SK-N-DZ (cell line): Measurements from ENCODE around the gene IL11.

Experiments
- DNase-seq: peaks from one replicate; pipeline ENCODE4 v3.0.0-alpha.2; 2015; ENCODE audit warnings: low spot score

Gene IL11

DNA sequence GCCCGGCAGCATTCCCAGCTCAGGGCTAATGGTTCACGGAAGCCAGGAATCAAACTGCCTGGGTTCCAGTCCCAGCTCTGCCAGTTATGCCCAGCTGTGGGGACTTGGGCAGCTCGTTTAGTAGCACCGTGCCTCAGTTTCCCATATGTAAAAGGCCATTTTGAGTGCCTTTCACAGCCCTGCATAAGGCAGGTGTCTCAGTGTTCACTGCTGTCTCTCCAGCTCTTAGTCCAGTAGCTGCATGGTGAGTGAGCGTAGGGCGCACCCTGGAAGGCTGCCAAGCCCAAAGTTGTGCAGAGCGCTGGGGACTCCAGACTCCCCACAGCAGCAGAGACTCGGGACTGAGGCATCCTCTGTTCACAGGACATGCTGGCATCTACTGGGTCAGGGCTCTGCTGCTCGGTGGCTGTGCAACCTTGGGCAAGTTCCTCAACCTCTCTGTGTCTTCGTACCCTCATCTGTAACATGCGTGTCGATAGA lies 21.0 kb upstream of the IL11 start:
- DNase-seq, result no peak

DNA sequence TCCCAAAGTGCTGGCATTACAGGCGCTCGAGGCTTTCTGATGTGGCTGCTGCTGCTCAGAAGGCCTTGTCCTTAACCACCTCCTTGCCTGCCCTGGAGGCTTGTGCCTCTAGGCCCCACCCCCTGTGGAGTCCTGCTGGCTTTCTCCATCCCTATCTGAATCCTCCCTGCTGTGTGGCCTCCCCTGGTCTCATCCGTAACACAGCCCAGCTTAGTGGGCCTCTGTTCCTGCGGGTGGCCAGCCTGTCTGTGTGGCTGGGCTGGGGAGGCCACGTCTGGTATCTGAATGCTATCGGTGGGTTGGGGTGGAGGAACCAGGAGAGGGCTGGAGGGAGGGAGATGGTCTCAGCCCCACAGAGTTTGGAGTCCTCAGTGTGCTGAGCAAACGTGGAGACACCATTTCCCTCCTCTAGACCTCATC lies 20.2 kb upstream of the IL11 start:
- no peak for DNase-seq

DNA sequence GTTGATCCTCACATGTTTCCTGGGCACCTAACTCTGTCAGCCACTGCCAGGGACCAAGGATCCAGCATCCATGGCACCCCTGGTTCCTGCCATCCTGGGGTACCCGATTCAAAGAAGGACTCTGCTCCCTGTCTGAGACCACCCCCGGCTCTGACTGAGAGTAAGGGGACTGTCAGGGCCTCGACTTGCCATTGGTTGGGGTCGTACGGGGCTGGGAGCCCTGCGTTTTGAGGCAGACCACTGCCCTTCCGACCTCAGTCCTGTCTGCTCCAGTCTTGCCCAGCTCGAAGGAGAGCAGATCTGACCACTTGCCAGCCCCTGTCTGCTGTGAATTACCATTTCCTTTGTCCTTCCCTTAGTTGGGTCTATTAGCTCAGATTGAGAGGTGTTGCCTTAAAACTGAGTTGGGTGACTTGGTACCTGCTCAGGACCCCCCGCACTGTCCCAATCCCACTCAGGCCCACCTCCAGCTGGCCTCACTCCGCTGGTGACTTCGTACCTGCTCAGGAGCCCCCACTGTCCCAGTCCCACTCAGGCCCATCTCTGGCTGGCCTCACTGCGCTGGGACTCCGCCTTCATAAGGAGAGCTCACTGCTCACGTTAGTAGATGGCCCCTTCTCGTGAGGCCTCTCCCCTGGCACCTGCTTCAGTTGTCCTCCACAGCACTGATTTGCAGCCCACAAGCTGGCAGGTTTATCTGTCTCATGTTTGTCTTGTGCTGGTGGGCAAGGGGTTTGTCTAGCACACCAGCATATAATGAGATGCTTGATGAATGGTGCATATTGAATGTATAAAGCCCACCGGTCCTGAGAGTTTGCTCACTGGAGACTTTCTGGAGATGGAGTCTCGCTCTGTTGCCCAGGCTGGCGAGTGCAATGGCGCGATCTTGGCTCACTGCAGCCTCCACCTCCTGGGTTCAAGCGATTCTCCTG lies 19.4 kb upstream of the IL11 start:
- DNase-seq, result no peak

DNA sequence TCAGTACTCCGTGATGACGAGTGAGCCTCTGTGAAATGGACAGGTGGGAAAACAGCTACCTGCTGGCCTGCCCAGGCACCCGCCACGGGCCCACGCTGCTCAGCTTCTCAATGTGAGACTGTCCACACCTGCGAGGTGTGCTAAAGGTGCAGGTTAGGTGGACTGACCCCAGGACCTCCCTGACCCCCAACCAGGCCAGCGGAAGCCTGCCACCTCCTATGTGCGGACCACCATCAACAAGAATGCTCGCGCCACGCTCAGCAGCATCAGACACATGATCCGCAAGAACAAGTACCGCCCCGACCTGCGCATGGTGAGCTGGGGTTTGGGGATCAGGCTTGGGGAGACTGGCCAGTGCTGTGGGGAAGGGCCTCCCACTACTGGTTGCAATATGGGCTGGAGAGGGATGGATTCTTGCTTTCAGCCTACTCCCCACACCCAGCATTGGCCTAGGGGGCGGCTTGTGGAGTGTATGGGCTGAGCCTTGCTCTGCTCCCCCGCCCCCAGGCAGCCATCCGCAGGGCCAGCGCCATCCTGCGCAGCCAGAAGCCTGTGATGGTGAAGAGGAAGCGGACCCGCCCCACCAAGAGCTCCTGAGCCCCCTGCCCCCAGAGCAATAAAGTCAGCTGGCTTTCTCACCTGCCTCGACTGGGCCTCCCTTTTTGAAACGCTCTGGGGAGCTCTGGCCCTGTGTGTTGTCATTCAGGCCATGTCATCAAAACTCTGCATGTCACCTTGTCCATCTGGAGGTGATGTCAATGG lies 17.7 kb upstream of the IL11 start:
- no peak for DNase-seq

DNA sequence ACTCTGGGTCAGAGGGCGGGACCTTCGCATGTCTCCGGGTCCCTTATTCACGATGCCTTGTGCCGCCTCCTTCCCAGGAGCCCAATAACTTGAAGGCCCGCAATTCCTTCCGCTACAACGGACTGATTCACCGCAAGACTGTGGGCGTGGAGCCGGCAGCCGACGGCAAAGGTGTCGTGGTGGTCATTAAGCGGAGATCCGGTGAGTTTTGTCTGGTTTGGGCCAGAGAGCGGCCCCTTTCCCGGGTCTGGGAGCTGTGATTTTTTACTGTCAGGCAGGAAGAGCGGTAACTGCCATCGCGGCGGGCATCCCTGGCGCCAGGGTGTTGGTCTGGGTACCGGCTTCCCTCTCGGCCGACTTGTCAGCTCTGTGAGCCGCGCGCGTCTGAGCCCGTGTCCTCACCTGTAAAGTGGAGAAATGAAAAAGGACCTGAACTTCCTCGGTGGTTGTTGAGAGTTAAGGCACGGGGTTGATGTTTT lies 16.3 kb upstream of the IL11 start:
- DNase-seq, result no peak

DNA sequence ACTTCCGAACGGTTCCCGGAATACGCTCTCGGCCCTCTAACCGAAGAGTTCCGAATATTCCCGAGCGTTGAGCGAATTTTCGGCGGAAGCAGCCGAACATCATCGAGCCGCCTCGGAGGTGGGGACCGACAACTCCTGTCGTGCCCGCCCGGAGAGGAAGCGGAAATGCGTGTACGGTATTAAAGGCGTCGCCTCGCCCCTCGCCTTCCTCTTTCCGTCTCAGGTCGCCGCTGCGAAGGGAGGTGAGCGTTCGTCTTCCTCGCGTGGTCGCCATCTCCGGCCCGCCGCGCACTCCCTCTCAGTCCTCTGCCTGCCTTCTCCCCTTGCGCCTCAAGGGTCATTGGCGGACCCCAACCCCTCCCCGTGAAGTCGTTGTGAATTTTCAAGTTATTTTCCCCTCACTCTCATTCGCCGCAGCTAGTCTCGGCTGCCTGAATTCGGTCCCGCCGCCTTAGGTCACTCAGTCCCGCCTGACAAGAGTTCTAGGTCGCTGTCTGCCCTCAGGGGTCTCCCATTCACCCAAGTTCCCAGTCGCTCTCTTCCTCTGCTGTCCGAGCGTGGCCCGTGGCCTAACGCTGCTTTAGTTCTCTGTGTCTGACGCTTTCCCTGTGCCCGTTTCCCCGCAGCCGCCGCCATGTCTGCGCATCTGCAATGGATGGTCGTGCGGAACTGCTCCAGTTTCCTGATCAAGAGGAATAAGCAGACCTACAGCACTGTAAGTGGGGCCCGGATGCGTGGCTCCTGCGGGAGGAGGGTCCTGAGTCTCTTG lies 15.6 kb upstream of the IL11 start, which contains the start of gene RPL28:
Gene RPL28 (plus strand): TSS at position 209 of the 769 bp plus-strand sequence. CDS start 426 bp downstream, at position 635.
- DNase-seq, result peak; percentile 95

DNA sequence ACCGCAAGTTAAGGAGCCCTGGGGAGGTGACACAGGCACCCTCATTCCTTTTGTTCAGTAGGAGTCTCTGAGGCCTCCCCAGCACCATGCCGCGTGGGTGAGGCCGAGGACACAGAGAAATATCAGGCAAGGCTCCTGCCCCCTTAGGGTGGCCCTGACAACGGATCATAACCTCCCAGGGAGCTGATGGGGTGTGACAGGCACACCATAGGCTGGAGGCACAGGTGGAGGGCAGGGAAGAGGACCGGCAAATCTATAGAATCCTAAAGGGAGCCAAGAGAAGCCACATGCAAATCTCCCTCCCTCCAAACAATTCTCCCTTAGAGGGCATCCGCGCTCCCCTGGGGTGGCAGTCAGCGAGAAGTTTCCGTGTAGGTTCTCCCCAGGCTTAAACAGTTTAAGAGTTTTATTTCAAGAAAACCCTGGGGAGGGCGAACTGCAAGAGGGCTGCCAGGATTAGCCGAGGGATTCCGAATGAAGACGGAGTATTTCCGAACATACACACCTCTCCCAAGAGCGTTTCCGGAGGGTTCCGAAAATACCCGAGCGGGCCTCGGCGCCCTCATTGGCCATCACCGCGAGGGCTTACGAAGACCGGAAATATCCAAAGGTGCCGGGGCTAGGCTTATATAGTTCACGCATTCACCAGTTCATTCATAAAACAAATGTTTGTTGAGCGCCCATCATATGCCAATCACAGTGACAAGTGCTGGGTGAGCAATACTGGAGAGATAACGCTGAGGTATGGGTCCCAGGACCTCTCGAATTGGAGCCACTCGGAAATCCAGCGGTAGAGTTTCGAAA lies 14.9 kb upstream of the IL11 start:
- peak; percentile 90 for DNase-seq

DNA sequence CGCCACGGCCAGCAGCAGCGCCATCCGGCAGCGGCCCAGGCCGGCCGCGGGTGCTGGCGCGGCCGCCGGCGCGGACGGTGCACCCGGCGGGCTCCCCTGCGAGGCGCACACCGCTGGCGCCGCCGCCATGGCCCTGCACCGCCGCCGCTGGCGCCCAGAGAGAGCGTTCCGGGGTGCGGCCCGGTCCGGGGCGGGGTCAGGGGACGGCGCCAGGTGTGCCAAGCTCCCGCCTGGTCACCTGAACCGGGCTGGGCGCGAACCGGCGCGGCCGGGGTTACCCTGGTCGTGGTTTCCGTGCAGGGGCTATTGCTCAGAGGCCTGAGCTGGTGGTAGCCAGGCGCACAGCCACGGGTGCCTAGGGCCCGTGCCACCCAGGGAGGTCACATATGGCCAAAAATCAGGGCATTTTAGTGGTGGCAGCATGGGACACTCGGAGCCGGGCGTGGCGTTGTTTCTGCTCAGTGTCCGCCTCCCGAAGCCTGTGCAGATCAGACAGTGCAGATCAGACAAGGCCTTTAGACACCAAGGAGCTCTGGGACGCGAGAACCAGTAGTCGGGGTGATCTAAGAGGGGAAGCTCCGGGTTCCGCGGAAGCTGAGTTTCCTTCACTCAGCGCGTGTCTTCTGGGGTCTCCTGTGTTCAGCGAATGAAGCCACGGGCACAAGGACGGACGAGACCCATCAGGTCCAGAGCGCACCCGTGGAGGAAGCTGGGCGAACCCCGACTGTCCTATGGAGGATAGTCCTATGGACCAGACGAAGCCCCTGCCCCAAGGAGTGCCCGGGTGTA lies 14.1 kb upstream of the IL11 start, which contains the start of gene TMEM238:
Gene TMEM238 (minus strand): TSS at position 162 of the 789 bp plus-strand sequence. CDS start 33 bp downstream, at position 129.
- no peak for DNase-seq

DNA sequence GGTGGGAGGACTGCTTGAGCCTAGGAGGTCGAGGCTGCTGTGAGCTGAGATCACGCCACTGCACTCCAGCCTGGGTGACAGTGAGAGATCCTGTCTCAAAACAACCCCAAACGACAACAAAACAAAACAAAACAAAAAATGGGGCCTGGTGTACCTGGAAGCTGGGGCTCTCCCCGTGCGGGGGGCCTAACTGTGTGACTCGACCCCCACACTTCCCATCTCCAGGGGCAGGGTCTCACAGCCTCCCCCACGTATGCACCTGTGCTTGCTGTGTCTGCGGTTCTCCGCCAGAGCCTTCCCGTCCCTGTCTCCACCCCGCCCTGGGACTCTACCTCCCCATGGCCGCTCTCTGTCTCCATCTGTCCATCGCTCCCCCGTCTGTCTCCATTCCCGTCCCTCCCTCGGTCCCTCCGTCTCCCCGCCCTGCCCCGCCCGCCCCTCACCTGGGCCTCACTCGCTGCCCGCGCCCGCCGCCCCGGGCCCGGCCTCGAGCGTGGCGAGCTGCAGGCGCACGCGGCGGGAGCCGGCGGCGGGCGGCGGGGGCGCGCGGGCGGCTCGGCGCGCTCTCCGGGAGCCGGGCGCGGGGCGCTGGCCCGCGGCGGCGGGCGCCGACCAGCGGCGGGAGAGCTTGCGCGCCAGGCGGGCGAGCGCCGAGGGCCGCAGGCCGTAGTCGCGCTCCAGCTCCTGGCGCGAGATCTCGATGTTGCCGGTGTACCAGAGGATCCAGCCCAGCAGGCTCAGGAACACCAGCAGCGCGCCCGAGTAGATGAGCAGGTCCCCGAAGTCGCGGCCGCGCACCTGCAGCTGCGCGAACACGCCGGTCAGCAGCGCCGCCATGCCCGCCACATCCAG lies 13.2 kb upstream of the IL11 start:
- DNase-seq, result no peak

DNA sequence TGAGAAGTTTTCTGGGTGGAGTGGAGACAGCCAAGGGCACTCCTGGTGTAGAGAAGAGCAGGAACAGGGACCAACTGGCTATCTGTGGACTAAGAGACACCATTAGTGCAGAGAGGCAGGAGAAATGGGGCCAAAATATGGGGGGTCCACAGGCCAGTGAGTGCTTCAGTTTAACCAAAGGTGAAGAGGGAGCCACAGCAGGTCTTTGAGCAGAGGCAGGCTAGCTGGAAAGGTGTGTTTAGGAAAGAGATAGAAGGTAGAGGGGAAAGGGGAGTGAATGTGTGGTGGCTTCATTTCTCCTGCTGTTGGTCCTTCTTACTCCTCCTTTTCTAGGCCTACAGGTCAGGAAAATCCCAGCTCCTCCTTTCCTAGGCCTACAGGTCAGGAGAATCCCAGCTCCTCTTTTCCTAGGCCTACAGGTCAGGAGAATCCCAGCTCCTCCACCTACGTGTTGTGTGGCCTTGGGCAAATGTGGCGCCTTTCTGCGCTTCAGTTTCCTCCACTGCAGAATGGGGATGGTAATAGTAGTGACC lies 12.3 kb upstream of the IL11 start:
- DNase-seq, result no peak

DNA sequence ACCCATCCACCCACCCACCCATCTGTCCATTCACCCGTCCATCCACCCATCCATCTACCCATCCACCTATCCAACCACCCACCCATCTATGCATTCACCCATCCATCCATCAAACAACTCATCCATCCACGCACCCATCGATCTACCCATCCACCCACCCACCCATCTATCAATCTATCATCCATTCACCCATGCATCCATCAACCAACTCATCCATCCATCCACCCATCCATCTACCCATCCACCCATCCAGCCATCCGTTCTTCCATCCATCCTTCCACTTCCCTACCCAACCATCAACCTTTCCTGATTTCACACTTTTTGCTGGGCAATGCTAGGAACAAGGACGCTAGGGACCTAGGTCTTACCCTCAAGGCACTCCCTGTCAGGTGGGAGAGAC lies 11.8 kb upstream of the IL11 start:
- DNase-seq, result no peak

DNA sequence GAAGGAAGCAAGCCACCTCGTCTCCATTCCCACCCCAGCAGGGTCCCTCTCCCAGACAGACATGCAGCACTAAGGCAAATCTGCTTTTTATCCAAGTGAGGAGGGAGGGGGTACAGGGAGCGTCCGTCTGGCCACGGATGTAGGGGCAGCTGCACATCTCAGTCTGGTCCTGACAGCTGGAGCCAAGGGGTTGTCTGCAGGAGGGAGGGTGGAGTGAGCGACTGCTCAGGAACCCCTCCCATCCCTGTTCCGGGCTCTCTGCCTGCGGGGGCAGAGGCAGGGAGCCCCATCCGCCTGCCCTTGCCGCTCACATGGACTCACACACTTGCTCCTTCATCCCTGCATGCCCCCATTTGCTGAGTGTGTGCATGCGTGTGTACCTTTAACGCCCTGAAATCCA lies 8.9 kb upstream of the IL11 start:
- no peak for DNase-seq

DNA sequence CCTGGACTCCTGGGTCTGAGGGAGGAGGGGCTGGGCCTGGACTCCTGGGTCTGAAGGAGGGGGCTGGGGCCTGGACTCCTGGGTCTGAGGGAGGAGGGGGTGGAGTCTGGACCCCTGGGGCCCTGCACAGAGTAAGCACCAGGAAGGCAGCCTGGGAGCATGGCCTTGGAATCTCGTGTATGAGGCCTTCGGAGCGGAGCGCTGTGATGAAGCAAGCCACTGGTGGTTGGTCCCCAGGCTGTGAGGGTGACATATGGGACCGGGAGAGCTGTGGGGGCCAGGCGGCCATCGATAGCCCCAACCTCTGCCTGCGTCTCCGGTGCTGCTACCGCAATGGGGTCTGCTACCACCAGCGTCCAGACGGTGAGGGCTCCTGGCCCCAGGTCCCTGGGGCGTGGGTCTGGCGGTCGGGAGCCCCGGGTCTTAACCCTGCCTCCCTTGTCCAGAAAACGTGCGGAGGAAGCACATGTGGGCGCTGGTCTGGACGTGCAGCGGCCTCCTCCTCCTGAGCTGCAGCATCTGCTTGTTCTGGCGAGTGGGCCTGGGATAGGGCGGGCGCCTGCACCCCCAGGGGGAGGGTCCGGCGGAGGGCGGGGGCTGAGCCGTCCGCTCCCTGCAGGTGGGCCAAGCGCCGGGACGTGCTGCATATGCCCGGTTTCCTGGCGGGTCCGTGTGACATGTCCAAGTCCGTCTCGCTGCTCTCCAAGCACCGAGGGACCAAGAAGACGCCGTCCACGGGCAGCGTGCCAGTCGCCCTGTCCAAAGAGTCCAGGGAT lies 7.3 kb upstream of the IL11 start:
- peak; percentile 46 for DNase-seq

DNA sequence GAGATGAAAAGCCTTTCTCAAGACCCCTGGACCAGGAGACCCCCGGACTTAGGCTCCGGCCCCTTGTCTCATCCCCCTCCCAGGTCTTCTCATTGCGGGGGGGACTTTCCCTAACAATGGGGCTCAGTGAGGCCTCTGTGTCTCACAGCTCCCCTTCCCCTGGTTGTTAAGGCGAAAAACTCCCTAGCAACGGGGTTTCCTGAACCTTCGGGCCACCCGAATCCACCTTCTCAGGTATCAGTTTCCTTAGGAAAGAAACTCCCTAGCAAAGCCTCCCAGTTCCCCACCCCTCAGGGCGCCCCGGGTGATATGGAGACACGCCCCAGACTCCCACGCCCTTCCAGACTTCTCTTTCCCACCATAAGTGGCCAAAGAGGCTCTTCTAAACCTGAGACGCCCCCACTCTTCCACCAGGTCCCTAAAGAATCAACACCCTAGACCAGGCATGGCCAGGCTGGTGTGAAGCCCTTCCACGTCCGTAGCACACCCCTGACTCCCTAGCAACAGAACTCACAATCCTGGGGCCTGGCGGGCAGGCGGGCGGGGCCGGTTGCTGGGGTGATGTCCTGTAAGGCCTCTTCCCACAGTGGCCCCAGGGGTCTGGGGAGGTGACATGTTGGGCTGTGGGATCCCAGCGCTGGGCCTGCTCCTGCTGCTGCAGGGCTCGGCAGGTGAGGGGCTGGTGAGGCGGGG lies 6.1 kb upstream of the IL11 start, which contains the start of gene TMEM190:
Gene TMEM190 (plus strand): TSS at position 586 of the 693 bp plus-strand sequence. CDS start 28 bp downstream, at position 614.
- no peak for DNase-seq

DNA sequence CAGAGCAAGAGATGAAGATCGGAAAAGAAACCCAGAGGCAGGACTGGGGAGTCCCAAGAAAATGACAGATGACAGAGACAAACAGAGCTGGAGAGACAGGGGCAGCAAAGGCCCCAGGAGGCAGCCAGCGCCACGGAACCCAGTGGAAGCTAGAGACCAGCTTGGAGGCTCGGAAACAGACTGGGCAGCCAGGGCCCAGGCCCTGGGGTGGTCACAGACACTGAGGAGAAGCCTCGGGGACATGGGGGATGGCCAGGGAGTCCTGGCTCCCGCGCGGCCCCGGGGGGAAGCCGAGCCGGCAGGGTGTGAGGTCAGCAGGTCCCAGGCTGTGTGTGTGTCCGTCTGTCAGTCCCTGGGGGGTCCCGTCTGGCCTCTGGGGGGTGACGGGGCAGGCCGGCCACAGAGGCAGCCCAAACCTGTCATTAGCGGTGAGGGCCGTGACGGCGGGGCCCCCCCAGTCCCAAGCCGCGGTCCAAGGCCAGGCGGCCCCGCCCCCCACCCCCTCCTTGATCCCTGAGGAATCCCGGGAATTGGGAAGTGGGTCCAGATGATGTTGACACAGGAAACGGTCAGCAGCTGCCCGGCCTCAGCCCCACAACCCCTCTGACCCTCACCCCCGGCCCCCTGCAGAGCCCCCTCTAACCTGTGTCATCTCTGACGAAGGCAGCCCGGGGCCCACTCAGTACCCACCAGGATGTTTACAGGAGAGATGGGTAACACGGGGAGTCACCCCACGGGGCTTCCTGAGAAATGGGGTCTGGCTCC lies 3.9 kb upstream of the IL11 start:
- DNase-seq, result no peak
